Inferior parietal cortex (tissue), 1 donor: Measurements from ENCODE around the gene TRPV6.

ENCODE experiments used
- DNase-seq: peaks from one replicate; pipeline ENCODE4 v3.0.0-alpha.2; 2016; ENCODE audit errors: extremely low spot score

The TRPV6 gene

GRCh38 chr7:142883571-142884285 is 1.8 kb downstream of the TRPV6 start:
- no peak for DNase-seq

- DNase-seq = no peak
These were observed 2.4 kb downstream of the TRPV6 start for GRCh38 chr7:142883145-142883544.

- DNase-seq = no peak
These were observed 3.2 kb downstream of the TRPV6 start for GRCh38 chr7:142882338-142882678.

GRCh38 chr7:142881586-142882337 is 3.8 kb downstream of the TRPV6 start:
- DNase-seq = no peak

GRCh38 chr7:142880876-142881505 is 4.6 kb downstream of the TRPV6 start:
- no peak for DNase-seq

- DNase-seq = no peak
These were observed 6.5 kb downstream of the TRPV6 start for GRCh38 chr7:142879060-142879459.

- DNase-seq = no peak
These were observed 7.2 kb downstream of the TRPV6 start for GRCh38 chr7:142878315-142878714.

GRCh38 chr7:142876991-142877910 is 8.3 kb downstream of the TRPV6 start:
- DNase-seq = no peak

- no peak for DNase-seq
These were observed 9.1 kb downstream of the TRPV6 start for GRCh38 chr7:142876236-142876960.

GRCh38 chr7:142875456-142875855 is 10.1 kb downstream of the TRPV6 start:
- DNase-seq = no peak

GRCh38 chr7:142874837-142875236 is 10.7 kb downstream of the TRPV6 start:
- no peak for DNase-seq

GRCh38 chr7:142874409-142874808 is 11.1 kb downstream of the TRPV6 start:
- no peak for DNase-seq

- no peak for DNase-seq
These were observed 11.7 kb downstream of the TRPV6 start for GRCh38 chr7:142873871-142874270.

- no peak for DNase-seq
These were observed 12.2 kb downstream of the TRPV6 start for GRCh38 chr7:142873281-142873784.

- no peak for DNase-seq
These were observed 13.4 kb downstream of the TRPV6 start for GRCh38 chr7:142872106-142872675.

GRCh38 chr7:142871260-142872105 is 14.1 kb downstream of the TRPV6 start:
- no peak for DNase-seq

GRCh38 chr7:142870566-142871259 is 14.8 kb downstream of the TRPV6 start:
- DNase-seq = no peak

GRCh38 chr7:142870147-142870559 is 15.4 kb downstream of the TRPV6 start:
- DNase-seq = no peak

- no peak for DNase-seq
These were observed 16.1 kb downstream of the TRPV6 start for GRCh38 chr7:142869434-142869833.
